Glutamatergic neuron (in vitro differentiated cells): Measurements from ENCODE around the gene WHAMM. TPM values are rescaled to one million over a fixed set of nuclear protein-coding genes. Genes with fewer than 3 reads are reported as not detected.
A peak's percentile ranks its signal among the peaks of the same experiment; 100 is the strongest.

Experiments used
- DNase-seq: peaks from one replicate; pipeline ENCODE4 v3.0.0; 2022
- H3K27ac Mint-ChIP-seq: one replicate; pipeline ENCODE4 v1.8.0; 2020; ENCODE audit warnings: mild to moderate bottlenecking, mixed read lengths, inconsistent platforms; ENCODE audit not compliant: unreplicated experiment
- H3K27me3 Mint-ChIP-seq: one replicate; pipeline ENCODE4 v1.8.0; 2020; ENCODE audit warnings: mild to moderate bottlenecking, moderate library complexity, mixed read lengths, inconsistent platforms; ENCODE audit not compliant: unreplicated experiment
- H3K36me3 Mint-ChIP-seq: one replicate; pipeline ENCODE4 v1.8.0; 2020; ENCODE audit warnings: mild to moderate bottlenecking, mixed read lengths, inconsistent platforms; ENCODE audit not compliant: unreplicated experiment
- H3K4me1 Mint-ChIP-seq: one replicate; pipeline ENCODE4 v1.8.0; 2020; ENCODE audit warnings: mild to moderate bottlenecking, low read depth, mixed read lengths, inconsistent platforms; ENCODE audit not compliant: unreplicated experiment
- H3K4me3 Mint-ChIP-seq: one replicate; pipeline ENCODE4 v1.8.0; 2020; ENCODE audit warnings: mild to moderate bottlenecking, mixed read lengths, inconsistent platforms; ENCODE audit not compliant: unreplicated experiment
- H3K9me3 Mint-ChIP-seq: one replicate; pipeline ENCODE4 v1.8.0; 2020; ENCODE audit warnings: mild to moderate bottlenecking, moderate library complexity, mixed read lengths, inconsistent platforms; ENCODE audit not compliant: unreplicated experiment
- CTCF ChIP-seq: fragments of 200-600 bp; sonication (generic); IDR thresholded peaks from one replicate; pipeline ENCODE4 v1.5.0; 2021; ENCODE audit not compliant: partially characterized antibody, unreplicated experiment
- total RNA-seq: library from RNA; stranded (reverse); fragmentation: NEBNext Ultra II Directional; extraction: Animal tissue kit (Norgen Biotek cat#: 25700); gene quantifications from one replicate; pipeline ENCODE4 v1.2.1, GENCODE V29; 2021; ENCODE audit not compliant: unreplicated experiment

Gene WHAMM
- total RNA-seq, 1 donor from 2014 or later: 4.2 TPM

- Mint-ChIP-seq H3K36me3 (no peaks in the 10 kb centered on the region), H3K27ac (no peak overlapping the region), H3K4me1 (peaks cover 2% of the 10 kb centered on the region), H3K9me3 (no peaks in the 10 kb centered on the region), H3K4me3 (no peak overlapping the region), H3K27me3 (peaks cover 2% of the 10 kb centered on the region)
- DNase-seq: no peak
- TF ChIP-seq CTCF: no peak
Measured at GRCh38 chr15:82767163-82767829, 42.1 kb upstream of the WHAMM start.

- Mint-ChIP-seq H3K27ac (peak overlapping the region; percentile 52), H3K27me3 (peaks cover 4% of the 10 kb centered on the region), H3K4me1 (peaks cover 2% of the 10 kb centered on the region), H3K36me3 (no peaks in the 10 kb centered on the region), H3K9me3 (no peaks in the 10 kb centered on the region), H3K4me3 (no peak overlapping the region)
- DNase-seq: no peak
- no peak for TF ChIP-seq CTCF
Measured at GRCh38 chr15:82768414-82769054, 40.9 kb upstream of the WHAMM start.

- H3K27ac Mint-ChIP-seq: no peak overlapping the region
- TF ChIP-seq CTCF: no peak
- no peak for DNase-seq
Measured at GRCh38 chr15:82771789-82772607, 37.4 kb upstream of the WHAMM start.

GRCh38 chr15:82774496-82774895, 34.9 kb upstream of the WHAMM start:
- Mint-ChIP-seq H3K9me3 (no peaks in the 10 kb centered on the region), H3K4me1 (no peaks in the 10 kb centered on the region), H3K36me3 (no peaks in the 10 kb centered on the region), H3K27ac (no peak overlapping the region), H3K4me3 (no peak overlapping the region), H3K27me3 (peaks cover 2% of the 10 kb centered on the region)
- no peak for TF ChIP-seq CTCF
- no peak for DNase-seq

More at GRCh38 chr15:82771789-82772607, 37.4 kb upstream of the WHAMM start:
- Mint-ChIP-seq H3K4me3 (no peak overlapping the region), H3K27me3 (peaks cover 4% of the 10 kb centered on the region), H3K4me1 (no peaks in the 10 kb centered on the region), H3K36me3 (no peaks in the 10 kb centered on the region), H3K9me3 (no peaks in the 10 kb centered on the region)

- Mint-ChIP-seq H3K36me3 (no peaks in the 10 kb centered on the region), H3K4me1 (no peaks in the 10 kb centered on the region)
Measured at GRCh38 chr15:82778755-82779154, 30.7 kb upstream of the WHAMM start.

More at GRCh38 chr15:82778755-82779154, 30.7 kb upstream of the WHAMM start:
- Mint-ChIP-seq H3K27me3 (peaks cover 1% of the 10 kb centered on the region), H3K9me3 (no peaks in the 10 kb centered on the region), H3K4me3 (no peak overlapping the region), H3K27ac (no peak overlapping the region)
- no peak for TF ChIP-seq CTCF
- no peak for DNase-seq
